Measurements from ENCODE around the gene ZNF786.

The ZNF786 gene

GRCh38 chr7:149090397-149091195 is at the start of gene ZNF786:
ZNF786 (minus strand) TSS chr7:149090718; CDS start chr7:149090640, 78 bp downstream.
- Histone ChIP-seq H3K36me3 (ENCODE audit: insufficient read depth, low read length) (peaks cover under 1% of the 10 kb centered on the region; the same call in 1 of the 2 replicates), H3K9ac (ENCODE audit: low read depth, low read length) (peak within 1 kb of the TSS; percentile 98), H3K9me3 (ENCODE audit: control insufficient read depth, insufficient read depth, low read length) (no peaks in the 10 kb centered on the region), H3K4me1 (ENCODE audit: insufficient read depth, low read length) (0 out of 2 replicates have a peak, but pooled peaks cover 2% of the 10 kb centered on the region)

DNA sequence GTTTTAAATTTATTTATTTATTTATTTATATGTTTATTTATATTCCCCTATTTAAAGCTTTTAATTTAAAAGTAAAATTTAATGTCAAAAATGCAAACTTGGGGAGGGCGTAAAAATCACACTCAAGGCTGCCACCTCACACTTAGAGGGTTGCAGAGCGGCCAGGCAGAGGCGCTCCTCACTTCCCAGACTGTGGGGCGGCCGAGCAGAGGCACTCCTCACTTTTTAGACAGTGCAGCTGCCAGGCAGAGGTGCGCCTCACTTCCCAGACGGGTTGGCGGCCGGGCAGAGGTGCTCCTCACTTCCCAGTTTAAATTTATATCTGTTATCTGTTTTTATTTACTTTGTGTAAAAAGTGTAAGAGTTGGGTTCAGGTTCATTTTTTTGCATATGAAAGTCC is 45.6 kb upstream of the ZNF786 start:
- Histone ChIP-seq H3K4me1 (ENCODE audit: insufficient read depth, low read length) (no peaks in the 10 kb centered on the region), H3K9me3 (ENCODE audit: control insufficient read depth, insufficient read depth, low read length) (no peaks in the 10 kb centered on the region), H3K36me3 (ENCODE audit: insufficient read depth, low read length) (no peaks in the 10 kb centered on the region; the same call in 1 of the 2 replicates)

DNA sequence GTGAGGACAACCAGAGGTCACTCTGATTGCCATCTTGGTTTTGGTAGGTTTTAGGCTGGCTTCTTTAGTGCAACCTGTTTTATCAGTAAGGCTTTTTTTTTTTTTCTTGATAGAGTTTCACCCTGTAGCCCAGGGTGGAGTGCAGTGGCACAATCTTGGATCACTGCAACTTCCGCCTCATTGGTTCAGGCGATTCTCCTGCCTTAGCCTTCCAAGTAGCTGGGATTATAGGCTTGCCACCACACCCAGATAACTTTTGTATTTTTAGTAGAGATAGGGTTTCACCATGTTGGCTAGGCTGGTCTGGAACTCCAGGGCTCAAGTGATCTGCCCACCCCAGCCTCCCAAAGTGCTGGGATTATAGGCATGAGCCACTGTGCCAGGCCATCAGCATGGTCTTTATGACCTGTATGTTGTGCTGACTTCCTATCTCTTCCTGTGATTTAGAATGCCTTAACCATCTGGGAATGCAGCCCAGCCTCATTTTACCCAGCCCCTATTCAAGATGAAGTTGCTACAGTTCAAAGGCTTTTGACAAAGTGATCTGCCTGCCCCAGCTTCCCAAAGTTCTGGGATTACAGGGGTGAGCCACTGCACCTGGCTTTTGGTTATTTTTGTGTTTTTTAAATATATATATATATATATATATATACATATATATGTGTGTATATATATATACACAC is 42.7 kb upstream of the ZNF786 start:
- Histone ChIP-seq H3K36me3 (ENCODE audit: insufficient read depth, low read length) (peaks cover 8% of the 10 kb centered on the region), H3K4me1 (ENCODE audit: insufficient read depth, low read length) (no peaks in the 10 kb centered on the region), H3K9ac (ENCODE audit: low read depth, low read length) (no peak overlapping the region), H3K9me3 (ENCODE audit: control insufficient read depth, insufficient read depth, low read length) (peaks cover 7% of the 10 kb centered on the region; the same call in 1 of the 2 replicates)

More for the DNA sequence above, 45.6 kb upstream of the ZNF786 start:
- no peak overlapping the region for H3K9ac ChIP-seq (ENCODE audit: low read depth, low read length)

- Histone ChIP-seq H3K9ac (ENCODE audit: low read depth, low read length) (no peak overlapping the region), H3K9me3 (ENCODE audit: control insufficient read depth, insufficient read depth, low read length) (peaks cover 7% of the 10 kb centered on the region; the same call in 1 of the 2 replicates), H3K4me1 (ENCODE audit: insufficient read depth, low read length) (no peaks in the 10 kb centered on the region), H3K36me3 (ENCODE audit: insufficient read depth, low read length) (peaks cover 8% of the 10 kb centered on the region)
Measured at GRCh38 chr7:149130572-149131198, 40.2 kb upstream of the ZNF786 start.

DNA sequence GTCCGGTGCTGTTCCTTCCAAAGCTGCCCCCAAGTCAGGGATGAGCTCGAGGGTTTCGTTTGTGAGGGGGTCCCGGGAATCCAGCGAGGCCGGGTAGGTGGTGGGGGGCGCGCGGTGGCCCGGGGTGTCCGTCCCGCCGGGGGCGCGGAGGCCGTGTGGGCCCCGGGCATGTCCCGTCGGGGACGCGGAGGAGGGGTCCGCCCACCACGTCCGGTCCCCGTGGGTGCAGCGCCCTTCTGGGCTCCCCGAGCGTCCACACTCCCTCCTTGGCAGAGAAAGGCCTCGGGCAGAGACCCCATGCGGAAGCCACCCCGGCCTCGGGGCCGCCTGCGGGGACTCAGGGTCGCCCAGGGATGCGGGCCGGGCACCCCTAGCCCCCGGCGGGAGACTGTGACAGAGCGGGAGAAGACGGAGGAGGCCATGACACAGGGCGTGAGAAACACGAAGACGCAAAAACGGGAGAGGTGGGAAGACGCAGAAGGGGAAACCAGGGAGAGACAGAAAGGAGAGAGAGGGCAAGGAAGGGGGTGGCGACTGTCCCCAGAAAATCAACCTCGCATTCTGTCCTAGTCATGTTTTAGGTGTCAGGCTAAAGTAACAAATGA is 36.2 kb upstream of the ZNF786 start:
- Histone ChIP-seq H3K9ac (ENCODE audit: low read depth, low read length) (peak overlapping the region; percentile 100), H3K9me3 (ENCODE audit: control insufficient read depth, insufficient read depth, low read length) (peaks cover 7% of the 10 kb centered on the region), H3K4me1 (ENCODE audit: insufficient read depth, low read length) (no peaks in the 10 kb centered on the region), H3K36me3 (ENCODE audit: insufficient read depth, low read length) (peaks cover 8% of the 10 kb centered on the region)

DNA sequence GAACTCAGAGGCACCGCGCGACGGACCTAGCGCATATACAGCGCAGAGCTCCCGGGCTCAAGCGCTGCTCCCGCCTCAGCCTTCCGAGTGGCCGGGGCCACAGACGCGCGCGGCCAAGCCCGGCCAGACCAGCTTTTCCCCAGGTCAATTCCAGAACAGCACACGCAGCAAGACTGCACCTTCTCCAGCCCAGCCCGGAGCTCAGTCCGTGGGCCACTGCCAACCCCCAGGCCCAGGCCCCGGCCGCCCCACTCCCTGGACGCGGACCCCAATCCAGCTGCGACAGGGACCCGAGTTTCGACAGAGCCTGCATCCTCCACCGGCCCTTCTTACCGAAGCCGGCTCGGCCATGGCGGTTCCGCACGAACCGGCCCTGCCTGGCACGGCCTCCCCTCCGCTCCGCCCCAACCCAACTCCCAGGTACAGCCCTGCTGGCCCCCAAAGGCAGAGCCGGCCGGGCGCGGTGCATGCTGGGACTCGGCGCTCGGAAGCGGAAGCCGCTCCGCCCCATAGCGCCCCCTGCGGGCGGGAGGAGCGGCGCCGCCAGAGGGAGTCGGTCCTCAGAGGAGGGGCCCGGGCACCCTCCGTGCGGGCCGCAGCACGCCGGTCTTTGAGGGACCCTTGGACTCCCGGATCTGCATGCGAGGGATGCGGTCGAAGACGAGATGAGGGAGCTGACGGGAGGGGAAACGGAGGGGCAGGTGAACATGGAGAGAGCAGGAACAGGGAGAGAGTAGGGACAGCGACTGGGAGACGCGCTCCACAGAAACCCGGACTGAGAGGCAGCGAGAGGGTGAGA is 35.5 kb upstream of the ZNF786 start, which contains the start of gene ZNF425:
Gene ZNF425 (minus strand): TSS at position 462 of the 799 bp plus-strand sequence. CDS start 111 bp downstream, at position 351.
- Histone ChIP-seq H3K9ac (ENCODE audit: low read depth, low read length) (peak within 1 kb of the TSS; percentile 100), H3K36me3 (ENCODE audit: insufficient read depth, low read length) (peaks cover 8% of the 10 kb centered on the region), H3K9me3 (ENCODE audit: control insufficient read depth, insufficient read depth, low read length) (peaks cover 7% of the 10 kb centered on the region), H3K4me1 (ENCODE audit: insufficient read depth, low read length) (no peaks in the 10 kb centered on the region)

- peaks cover 3% of the 10 kb centered on the region for H3K9me3 ChIP-seq (ENCODE audit: control insufficient read depth, insufficient read depth, low read length)
- H3K9ac ChIP-seq (ENCODE audit: low read depth, low read length), result peak overlapping the region; percentile 100
- H3K4me1 ChIP-seq (ENCODE audit: insufficient read depth, low read length), result no peaks in the 10 kb centered on the region
- peaks cover 3% of the 10 kb centered on the region for H3K36me3 ChIP-seq (ENCODE audit: insufficient read depth, low read length)
Measured at GRCh38 chr7:149125189-149125862, 34.8 kb upstream of the ZNF786 start.

- Histone ChIP-seq H3K9me3 (ENCODE audit: control insufficient read depth, insufficient read depth, low read length) (no peaks in the 10 kb centered on the region), H3K36me3 (ENCODE audit: insufficient read depth, low read length) (no peaks in the 10 kb centered on the region; the same call in 1 of the 2 replicates), H3K4me1 (ENCODE audit: insufficient read depth, low read length) (no peaks in the 10 kb centered on the region), H3K9ac (ENCODE audit: low read depth, low read length) (no peak overlapping the region)
Measured at GRCh38 chr7:149109969-149110368, 19.5 kb upstream of the ZNF786 start.

DNA sequence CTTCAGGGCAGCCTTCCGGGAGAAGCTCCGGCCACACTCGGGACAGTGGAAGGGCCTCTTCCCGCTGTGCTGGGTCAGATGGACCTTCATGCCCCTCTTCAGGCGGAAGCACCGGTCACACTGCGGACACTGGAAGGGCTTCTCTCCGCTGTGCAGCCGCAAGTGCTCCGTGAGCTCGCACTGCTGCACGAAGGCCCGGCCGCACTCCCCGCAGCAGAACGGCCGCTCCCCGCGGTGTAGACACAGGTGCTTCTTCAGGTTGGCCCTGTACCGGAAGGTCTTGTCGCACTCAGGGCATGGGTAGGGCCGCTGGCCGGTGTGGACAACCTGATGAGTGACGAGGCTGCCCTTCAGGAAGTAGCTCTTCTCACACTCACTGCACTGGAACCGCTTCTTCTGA is 14.2 kb upstream of the ZNF786 start:
- H3K4me1 ChIP-seq (ENCODE audit: insufficient read depth, low read length), result no peaks in the 10 kb centered on the region
- H3K9ac ChIP-seq (ENCODE audit: low read depth, low read length), result no peak overlapping the region
- no peaks in the 10 kb centered on the region for H3K9me3 ChIP-seq (ENCODE audit: control insufficient read depth, insufficient read depth, low read length)
- H3K36me3 ChIP-seq (ENCODE audit: insufficient read depth, low read length), result no peaks in the 10 kb centered on the region; the same call in 1 of the 2 replicates

- Histone ChIP-seq H3K4me1 (ENCODE audit: insufficient read depth, low read length) (no peaks in the 10 kb centered on the region), H3K9ac (ENCODE audit: low read depth, low read length) (no peak overlapping the region), H3K9me3 (ENCODE audit: control insufficient read depth, insufficient read depth, low read length) (no peaks in the 10 kb centered on the region)
Measured at GRCh38 chr7:149104214-149104613, 13.7 kb upstream of the ZNF786 start.

GRCh38 chr7:149103424-149103823 is 12.9 kb upstream of the ZNF786 start:
- Histone ChIP-seq H3K36me3 (ENCODE audit: insufficient read depth, low read length) (no peaks in the 10 kb centered on the region; the same call in 1 of the 2 replicates), H3K9me3 (ENCODE audit: control insufficient read depth, insufficient read depth, low read length) (no peaks in the 10 kb centered on the region), H3K4me1 (ENCODE audit: insufficient read depth, low read length) (no peaks in the 10 kb centered on the region), H3K9ac (ENCODE audit: low read depth, low read length) (no peak overlapping the region)

More at GRCh38 chr7:149104214-149104613, 13.7 kb upstream of the ZNF786 start:
- H3K36me3 ChIP-seq (ENCODE audit: insufficient read depth, low read length), result no peaks in the 10 kb centered on the region; the same call in 1 of the 2 replicates

- no peaks in the 10 kb centered on the region for H3K36me3 ChIP-seq (ENCODE audit: insufficient read depth, low read length)
- no peaks in the 10 kb centered on the region for H3K4me1 ChIP-seq (ENCODE audit: insufficient read depth, low read length)
- no peak overlapping the region for H3K9ac ChIP-seq (ENCODE audit: low read depth, low read length)
- H3K9me3 ChIP-seq (ENCODE audit: control insufficient read depth, insufficient read depth, low read length), result no peaks in the 10 kb centered on the region
Measured at GRCh38 chr7:149102666-149103065, 12.1 kb upstream of the ZNF786 start.

DNA sequence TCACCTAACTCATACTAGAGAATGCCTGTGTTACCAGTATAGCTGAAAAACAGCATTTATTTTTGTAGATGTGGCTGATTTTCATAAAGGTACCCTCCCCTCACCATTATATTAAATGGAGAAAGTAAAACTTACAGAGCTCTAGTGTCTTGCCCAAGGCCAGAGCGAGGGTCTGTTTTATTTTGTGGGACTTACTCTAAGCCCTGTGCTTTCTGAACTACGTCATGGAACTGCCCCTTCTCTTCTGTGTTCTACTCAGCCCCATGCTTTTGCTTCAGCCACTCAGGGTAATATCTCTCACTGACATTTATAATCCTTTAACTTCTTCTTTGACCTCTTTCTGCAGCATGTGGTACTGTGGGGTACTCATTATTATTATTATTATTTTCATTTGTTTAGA is 10.3 kb upstream of the ZNF786 start:
- Histone ChIP-seq H3K9ac (ENCODE audit: low read depth, low read length) (no peak overlapping the region), H3K9me3 (ENCODE audit: control insufficient read depth, insufficient read depth, low read length) (no peaks in the 10 kb centered on the region), H3K4me1 (ENCODE audit: insufficient read depth, low read length) (peaks cover 8% of the 10 kb centered on the region), H3K36me3 (ENCODE audit: insufficient read depth, low read length) (no peaks in the 10 kb centered on the region)

Data from ES-I3 (cell line).